H1 (cell line): ENCODE data around the gene ZRANB1.

ENCODE experiments used
- BRCA1 ChIP-seq: IDR thresholded peaks from 2 replicates; pipeline ENCODE4 v1.6.1; 2012; ENCODE audit warnings: low read depth, low read length, improper control_type of control experiment
- CBX5 ChIP-seq: fragments of 300-800, 300-1000 bp; sonication (generic); IDR thresholded peaks from 2 replicates; pipeline ENCODE4 v1.7.1; 2016; ENCODE audit warnings: antibody characterized with exemption, low read length, low read depth
- CTCF ChIP-seq, 3 experiments: IDR thresholded peaks; 1 replicate in 2 of 3; 2 replicates in 1 of 3; pipeline versions ENCODE4 v1.5.1 to v1.6.1; 2011; ENCODE audit warnings: low read length in 3 of 3, mild to moderate bottlenecking in 3 of 3, inconsistent platforms in 2 of 3, low read depth in 1 of 3, moderate library complexity in 1 of 3; ENCODE audit not compliant: insufficient read depth in 1 of 3; ENCODE audit errors: control extremely low read depth in 1 of 3
- EP300 ChIP-seq, 2 experiments: IDR thresholded peaks; 1 replicate in 1 of 2; 2 replicates in 1 of 2; pipeline ENCODE4 v1.6.1; 2011 to 2012; ENCODE audit warnings: low read depth in 2 of 2, low read length in 2 of 2, mild to moderate bottlenecking in 2 of 2, borderline replicate concordance in 1 of 2, inconsistent platforms in 1 of 2, moderate library complexity in 1 of 2
- KDM1A ChIP-seq: fragments of 200-600, 300-600 bp; sonication (generic); IDR thresholded peaks from 2 replicates; pipeline ENCODE4 v1.7.1; 2016; ENCODE audit warnings: mild to moderate bottlenecking, low read length, borderline replicate concordance
- POLR2AphosphoS5 ChIP-seq: IDR thresholded peaks from 2 replicates; pipeline ENCODE4 v1.6.1; 2011; ENCODE audit warnings: low read depth, low read length
- RFX5 ChIP-seq: IDR thresholded peaks from 2 replicates; pipeline ENCODE4 v1.6.1; 2011; ENCODE audit warnings: low read depth, low read length, improper control_type of control experiment, borderline replicate concordance
- SIX5 ChIP-seq: IDR thresholded peaks from 2 replicates; pipeline ENCODE4 v1.6.1; 2011; ENCODE audit warnings: mild to moderate bottlenecking, low read depth, low read length
- SP1 ChIP-seq: IDR thresholded peaks from 2 replicates; pipeline ENCODE4 v1.6.1; 2011; ENCODE audit warnings: low read depth, low read length
- SP4 ChIP-seq: IDR thresholded peaks from 2 replicates; pipeline ENCODE4 v1.6.1; 2012; ENCODE audit warnings: low read length, inconsistent platforms
- TAF7 ChIP-seq: optimal IDR thresholded peaks from 2 replicates; pipeline ENCODE3; 2011; ENCODE audit warnings: low read depth, mild to moderate bottlenecking, inconsistent platforms, low read length, moderate library complexity, borderline replicate concordance
- TBP ChIP-seq: IDR thresholded peaks from 2 replicates; pipeline ENCODE4 v1.6.1; 2011; ENCODE audit warnings: low read depth, low read length, improper control_type of control experiment

DNA sequence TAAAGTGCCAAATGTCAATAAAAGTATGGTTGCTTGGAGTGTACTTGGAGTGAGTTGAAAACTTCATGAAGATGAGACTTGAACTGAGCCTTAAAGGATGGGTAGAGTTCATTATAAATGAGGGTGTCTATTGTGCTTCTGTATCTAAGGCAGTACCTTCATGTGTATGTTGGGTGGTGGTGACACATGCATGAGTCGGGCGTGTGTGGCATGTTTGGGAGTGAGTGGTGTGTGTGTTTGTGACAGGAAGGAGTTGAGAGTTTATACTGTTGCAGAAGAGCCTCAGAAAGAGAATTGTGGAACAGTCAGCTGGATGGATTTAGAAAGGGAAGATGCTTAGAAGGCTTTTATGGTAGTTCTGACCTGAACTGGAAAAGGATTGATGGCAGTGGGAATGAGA lies 6.0 kb upstream of the ZRANB1 start:
- no peak for TF ChIP-seq CTCF (IDR thresholded peaks at IDR 0.05; ENCODE audit: control extremely low read depth in 1 of 3, insufficient read depth in 1 of 3, low read depth in 1 of 3, low read length in 3 of 3)
- TF ChIP-seq POLR2AphosphoS5: no peak
- no peak for TF ChIP-seq TBP
- TF ChIP-seq CBX5: no peak
- TF ChIP-seq SIX5: no peak
- no peak for TF ChIP-seq EP300 (IDR thresholded peaks at IDR 0.05; ENCODE audit: borderline replicate concordance in 1 of 2, low read depth in 2 of 2, low read length in 2 of 2)
- no peak for TF ChIP-seq TAF7
- TF ChIP-seq KDM1A: no peak
- no peak for TF ChIP-seq SP1
- no peak for TF ChIP-seq SP4
- TF ChIP-seq BRCA1: no peak
- TF ChIP-seq RFX5: no peak
